ENCODE measurements around the gene GRK4. TPM values are rescaled to one million over a fixed set of nuclear protein-coding genes. Genes with fewer than 3 reads are reported as not detected.
"Not testable (repeated sequence)": the region's sequence is repeated elsewhere in the genome, so short reads cannot be mapped to it uniquely, and the experiment has no call there.

GRK4 gene
- total RNA-seq, 3 donors from 2014 or later, result 0.87 to 8.9 (median 3.9) TPM

DNA sequence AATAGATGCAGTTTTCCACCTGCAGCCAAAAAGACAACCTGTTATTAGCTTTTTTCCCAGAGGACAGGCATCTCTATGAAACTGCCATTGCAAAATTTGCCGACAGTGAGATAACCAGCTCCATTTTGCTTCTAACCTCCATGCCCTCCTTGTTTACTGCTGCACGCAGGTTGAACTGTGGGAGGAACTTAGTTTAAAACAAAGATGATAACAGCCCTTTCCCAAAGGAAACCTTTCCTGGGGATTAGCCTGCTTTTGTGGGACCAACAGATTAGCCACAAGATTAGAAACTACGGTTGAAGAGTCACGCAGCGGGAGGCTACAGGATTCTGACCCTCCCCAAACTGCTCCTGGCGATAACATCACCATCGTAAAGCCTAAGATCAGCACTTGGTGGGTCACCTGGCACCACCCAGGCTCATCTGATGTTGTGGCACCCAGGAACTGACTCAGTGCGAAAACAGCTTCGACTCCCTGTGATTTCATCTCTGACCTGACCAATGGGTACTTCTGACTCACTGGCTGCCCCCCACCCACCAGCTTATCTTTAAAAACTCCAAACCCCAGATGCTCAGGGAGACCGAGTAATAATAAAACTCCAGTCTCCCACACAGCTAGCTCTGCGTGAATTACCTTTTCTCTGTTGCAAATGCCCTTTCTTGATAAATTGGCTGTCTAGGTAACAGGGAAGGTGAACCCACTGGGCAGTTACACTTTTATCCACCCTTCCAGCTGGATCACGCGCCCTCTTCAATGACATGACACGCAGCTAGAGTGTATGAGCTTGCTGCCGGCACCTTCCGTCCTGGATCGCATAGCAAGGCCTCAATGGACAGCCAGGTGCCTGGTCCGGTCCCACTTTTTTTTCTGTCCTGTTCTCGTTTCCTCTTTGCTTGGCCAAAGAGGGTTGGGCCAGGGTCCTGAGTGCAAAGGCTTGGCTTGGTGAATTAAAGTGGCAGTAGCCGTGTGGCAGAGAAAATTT lies 27.3 kb upstream of the GRK4 start:
- H3K9me3 ChIP-seq, result no peaks in the 10 kb centered on the region
- no peak for ATAC-seq
- no peak overlapping the region for H3K4me3 ChIP-seq
- intact Hi-C loops (cut with DNase I, micrococcal nuclease), result loop anchor here (10.0 kb wide), 2 partner anchors 91 to 171 kb away; partner anchors contain the start of gene ADD1 (in 1 of the 2)
- peaks cover 3% of the 10 kb centered on the region for H3K36me3 ChIP-seq (ENCODE audit: low read depth)
- TF ChIP-seq CTCF (IDR thresholded peaks at IDR 0.05), result no peak
- DNase-seq, result peak in 2 of 3 donors; percentile 22 to 32
- peaks cover 25% of the 10 kb centered on the region for H3K4me1 ChIP-seq (ENCODE audit: low read depth)

DNA sequence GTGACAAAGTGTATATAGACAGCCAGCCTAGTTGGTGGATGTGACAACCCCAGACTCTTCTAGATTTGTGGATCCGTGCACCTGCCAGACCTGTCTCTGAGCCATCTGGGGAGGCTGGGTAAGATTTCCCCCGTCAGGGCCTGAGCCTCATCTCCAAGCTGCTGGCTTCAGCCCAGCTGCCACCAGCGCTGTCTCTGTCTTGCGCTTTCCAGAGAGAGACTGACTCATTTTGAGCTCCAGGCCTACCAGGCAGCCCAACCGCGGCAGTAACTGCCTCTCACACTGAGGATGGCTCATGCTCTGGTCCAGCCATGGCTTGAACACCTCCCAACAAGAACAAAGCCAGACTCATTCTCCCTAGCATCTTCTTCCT lies 26.6 kb upstream of the GRK4 start:
- DNase-seq (peak in 2 of 3 donors; percentile 25 to 43), ATAC-seq (no peak)
- no peaks in the 10 kb centered on the region for H3K9me3 ChIP-seq
- peaks cover 20% of the 10 kb centered on the region for H3K4me1 ChIP-seq (ENCODE audit: low read depth)
- TF ChIP-seq CTCF (IDR thresholded peaks at IDR 0.05), result no peak
- peaks cover 3% of the 10 kb centered on the region for H3K36me3 ChIP-seq (ENCODE audit: low read depth)
- no peak overlapping the region for H3K4me3 ChIP-seq
- intact Hi-C loops (cut with DNase I, micrococcal nuclease), result loop anchor here (10.0 kb wide), 2 partner anchors 92 to 172 kb away; partner anchors contain the start of gene ADD1 (in 1 of the 2)

- intact Hi-C loops (cut with DNase I, micrococcal nuclease), result loop anchor here (10.0 kb wide), 2 partner anchors 93 to 173 kb away; partner anchors contain the start of gene ADD1 (in 1 of the 2)
- DNase-seq, result peak in 2 of 3 donors; percentile 32 to 51
Observed at GRCh38 chr4:2937146-2937857, 26.1 kb upstream of the GRK4 start.

GRCh38 chr4:2937986-2938385 lies 25.4 kb upstream of the GRK4 start:
- intact Hi-C loops (cut with DNase I, micrococcal nuclease), result loop anchor here (10.0 kb wide), 2 partner anchors 93 to 173 kb away; partner anchors contain the start of gene ADD1 (in 1 of the 2)
- ATAC-seq, result no peak
- Histone ChIP-seq H3K36me3 (ENCODE audit: low read depth) (peaks cover 3% of the 10 kb centered on the region), H3K9me3 (no peaks in the 10 kb centered on the region), H3K4me1 (ENCODE audit: low read depth) (peaks cover 23% of the 10 kb centered on the region), H3K4me3 (no peak overlapping the region)
- no peak for TF ChIP-seq CTCF (IDR thresholded peaks at IDR 0.05)
- no peak for DNase-seq

More at GRCh38 chr4:2937146-2937857, 26.1 kb upstream of the GRK4 start:
- H3K9me3 ChIP-seq, result no peaks in the 10 kb centered on the region
- TF ChIP-seq CTCF (IDR thresholded peaks at IDR 0.05), result no peak
- peaks cover 3% of the 10 kb centered on the region for H3K36me3 ChIP-seq (ENCODE audit: low read depth)
- peaks cover 20% of the 10 kb centered on the region for H3K4me1 ChIP-seq (ENCODE audit: low read depth)
- no peak overlapping the region for H3K4me3 ChIP-seq
- no peak for ATAC-seq

DNA sequence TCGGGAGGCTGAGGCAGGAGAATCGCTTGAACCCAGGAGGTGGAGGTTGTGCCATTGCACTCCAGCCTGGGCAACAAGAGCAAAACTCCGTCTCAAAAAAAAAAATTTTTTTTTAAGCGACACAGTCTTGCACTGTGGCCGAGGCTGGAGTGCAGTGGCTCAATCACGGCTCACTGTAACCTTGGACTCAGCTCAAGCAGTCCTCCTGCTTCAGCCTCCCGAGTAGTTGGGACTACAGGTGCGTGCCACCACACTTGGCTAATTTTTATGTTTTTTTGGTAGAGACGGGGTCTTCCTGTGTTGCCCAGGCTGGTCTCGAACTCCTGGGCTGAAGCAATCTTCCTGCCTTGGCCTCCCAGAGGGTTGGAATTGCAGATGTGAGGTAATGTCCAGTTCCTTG lies 25.0 kb upstream of the GRK4 start:
- H3K4me1 ChIP-seq (ENCODE audit: low read depth), result peaks cover 24% of the 10 kb centered on the region
- DNase-seq; H3K36me3 ChIP-seq (ENCODE audit: low read depth); H3K9me3 ChIP-seq; H3K4me3 ChIP-seq; ATAC-seq: not testable (repeated sequence)
- intact Hi-C loops (cut with DNase I, micrococcal nuclease), result loop anchor here (10.0 kb wide), 2 partner anchors 94 to 174 kb away; partner anchors contain the start of gene ADD1 (in 1 of the 2)
